ENCODE data around the gene MORF4L1. TPM values are rescaled to one million over a fixed set of nuclear protein-coding genes. Genes with fewer than 3 reads are reported as not detected.

The MORF4L1 gene
- total and polyA plus RNA-seq, 8 donors: 78.8 to 545 (median 267) TPM

DNA sequence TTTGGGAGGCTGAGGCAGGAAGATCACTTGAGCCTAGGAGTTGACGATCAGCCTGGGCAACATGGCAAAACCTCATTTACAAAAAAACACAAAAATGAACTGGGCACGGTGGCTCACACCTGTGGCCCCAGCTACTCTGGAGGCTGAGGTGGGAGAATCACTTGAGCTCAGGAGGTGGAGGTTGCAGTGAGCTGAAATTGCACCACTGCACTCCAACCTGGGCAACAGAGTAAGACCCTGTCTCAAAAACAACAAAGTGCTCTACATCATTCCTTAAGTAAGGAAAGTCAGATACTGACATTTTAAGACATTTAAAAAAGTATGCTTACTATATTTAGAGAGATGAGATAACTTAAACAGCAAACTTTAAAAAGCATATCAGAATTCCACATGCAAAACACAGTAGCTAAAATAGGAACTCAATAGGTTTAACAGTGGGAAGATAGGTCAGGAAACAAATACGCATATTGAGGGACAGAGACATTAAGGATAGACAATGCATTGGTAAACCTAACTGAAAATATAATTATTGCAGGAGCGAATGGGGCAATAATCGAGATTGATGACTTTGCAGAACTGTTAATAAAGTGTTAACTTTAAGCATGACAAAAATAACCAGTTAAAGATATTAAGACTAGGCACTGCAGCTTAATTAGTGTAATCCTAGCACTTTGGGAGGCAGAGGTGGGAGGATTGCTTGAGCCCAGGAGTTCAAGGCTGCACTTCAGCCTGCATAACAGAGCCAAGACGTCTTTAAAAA lies 32.1 kb downstream of the MORF4L1 start:
- H3K36me3 ChIP-seq: peaks cover 60 to 100% (median 98%) of the 10 kb centered on the region in 4 donors
- WGBS, 5 donors: 82 to 89% (median 84%) methylated on average over 6 of the region's 6 CpGs
- intact Hi-C loops (cut with DNase I; ENCODE audit: low total_unique reads): loop anchor here (5.0 kb wide), 1 partner anchor 278 kb away; no protein-coding TSS in a partner anchor
- no peak overlapping the region for H3K4me3 ChIP-seq
- H3K4me1 ChIP-seq: peaks cover 0 to 66% (median 25%) of the 10 kb centered on the region in 4 donors
- no peak for DNase-seq
- H3K9me3 ChIP-seq: no peaks in the 10 kb centered on the region
- peak overlapping the region in 1 of 5 donors; percentile 62 for H3K27ac ChIP-seq
- TF ChIP-seq EP300 (IDR thresholded peaks at IDR 0.05) (no peak), POLR2A (IDR thresholded peaks at IDR 0.05) (no peak), POLR2AphosphoS5 (IDR thresholded peaks at IDR 0.05) (no peak)
- TF ChIP-seq, protein P1, sequence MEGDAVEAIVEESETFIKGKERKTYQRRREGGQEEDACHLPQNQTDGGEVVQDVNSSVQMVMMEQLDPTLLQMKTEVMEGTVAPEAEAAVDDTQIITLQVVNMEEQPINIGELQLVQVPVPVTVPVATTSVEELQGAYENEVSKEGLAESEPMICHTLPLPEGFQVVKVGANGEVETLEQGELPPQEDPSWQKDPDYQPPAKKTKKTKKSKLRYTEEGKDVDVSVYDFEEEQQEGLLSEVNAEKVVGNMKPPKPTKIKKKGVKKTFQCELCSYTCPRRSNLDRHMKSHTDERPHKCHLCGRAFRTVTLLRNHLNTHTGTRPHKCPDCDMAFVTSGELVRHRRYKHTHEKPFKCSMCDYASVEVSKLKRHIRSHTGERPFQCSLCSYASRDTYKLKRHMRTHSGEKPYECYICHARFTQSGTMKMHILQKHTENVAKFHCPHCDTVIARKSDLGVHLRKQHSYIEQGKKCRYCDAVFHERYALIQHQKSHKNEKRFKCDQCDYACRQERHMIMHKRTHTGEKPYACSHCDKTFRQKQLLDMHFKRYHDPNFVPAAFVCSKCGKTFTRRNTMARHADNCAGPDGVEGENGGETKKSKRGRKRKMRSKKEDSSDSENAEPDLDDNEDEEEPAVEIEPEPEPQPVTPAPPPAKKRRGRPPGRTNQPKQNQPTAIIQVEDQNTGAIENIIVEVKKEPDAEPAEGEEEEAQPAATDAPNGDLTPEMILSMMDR (IDR thresholded peaks at IDR 0.05): no peak
- H3K27me3 ChIP-seq: no peaks in the 10 kb centered on the region

DNA sequence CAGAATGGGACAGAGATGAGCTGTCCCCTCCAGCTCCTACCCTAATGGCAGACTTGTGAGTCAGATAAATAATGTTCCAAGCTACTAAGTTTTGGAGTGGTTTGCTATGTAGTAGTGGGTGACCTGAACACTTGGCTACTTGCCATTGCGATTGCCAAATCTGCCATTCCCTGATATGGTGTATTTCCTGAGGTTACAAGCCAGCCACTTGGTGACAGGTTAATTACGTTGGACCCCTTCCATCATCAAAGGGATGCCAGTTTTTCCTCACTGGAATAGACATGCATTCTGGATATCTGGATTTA lies 33.6 kb downstream of the MORF4L1 start:
- H3K27ac ChIP-seq: peak overlapping the region in 2 of 5 donors; percentile 24 to 62
- H3K36me3 ChIP-seq: peaks cover 54 to 100% (median 97%) of the 10 kb centered on the region in 4 donors
- H3K9me3 ChIP-seq: no peaks in the 10 kb centered on the region
- intact Hi-C loops (cut with DNase I; ENCODE audit: low total_unique reads): loop anchor here (5.0 kb wide), 1 partner anchor 276 kb away; no protein-coding TSS in a partner anchor
- no peak overlapping the region for H3K4me3 ChIP-seq
- TF ChIP-seq POLR2AphosphoS5 (IDR thresholded peaks at IDR 0.05): peak in 1 of 3 donors; percentile 61
- TF ChIP-seq EP300 (IDR thresholded peaks at IDR 0.05): no peak
- 31 to 58% (median 35%) methylated on average over 2 of the region's 2 CpGs for WGBS, 5 donors
- DNase-seq: peak in 1 of 2 donors; percentile 69
- no peaks in the 10 kb centered on the region for H3K27me3 ChIP-seq
- peaks cover 0 to 81% (median 30%) of the 10 kb centered on the region in 4 donors for H3K4me1 ChIP-seq

DNA sequence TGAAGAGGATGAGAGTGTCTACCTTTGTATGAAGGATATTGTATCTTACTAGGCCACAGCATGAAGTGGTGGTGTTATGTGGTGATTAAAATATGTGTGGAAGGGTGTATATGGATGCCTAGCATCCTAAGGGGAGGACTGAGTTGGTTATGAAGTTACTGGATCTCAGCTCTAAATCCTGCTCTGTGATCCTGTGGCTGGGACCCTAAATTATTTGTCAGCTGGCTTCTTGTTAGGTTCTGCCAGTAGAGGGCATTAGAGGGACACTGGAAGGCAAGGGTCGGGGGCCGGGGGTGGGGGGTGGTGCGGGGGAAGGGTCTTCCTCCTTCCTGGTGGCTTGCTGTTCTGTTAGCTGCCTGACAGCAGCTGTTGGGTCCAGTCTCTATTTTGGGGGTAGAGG lies 34.9 kb downstream of the MORF4L1 start:
- 30 to 60% (median 37%) methylated on average over 3 of the region's 3 CpGs; no CpG with 5 or more reads in 1 of the 5 donors for WGBS, 5 donors
- DNase-seq: no peak
- Histone ChIP-seq H3K4me1 (peaks cover 0 to 84% (median 28%) of the 10 kb centered on the region in 4 donors), H3K4me3 (no peak overlapping the region), H3K9me3 (no peaks in the 10 kb centered on the region), H3K27me3 (no peaks in the 10 kb centered on the region), H3K36me3 (peaks cover 48 to 100% (median 95%) of the 10 kb centered on the region in 4 donors), H3K27ac (peak overlapping the region in 2 of 5 donors; percentile 21 to 62)
- intact Hi-C loops (cut with DNase I; ENCODE audit: low total_unique reads): loop anchor here (5.0 kb wide), 1 partner anchor 275 kb away; no protein-coding TSS in a partner anchor
- no peak for TF ChIP-seq POLR2AphosphoS5 (IDR thresholded peaks at IDR 0.05)
- TF ChIP-seq, protein P1 (IDR thresholded peaks at IDR 0.05): peak in 1 of 7 experiments; percentile 12

DNA sequence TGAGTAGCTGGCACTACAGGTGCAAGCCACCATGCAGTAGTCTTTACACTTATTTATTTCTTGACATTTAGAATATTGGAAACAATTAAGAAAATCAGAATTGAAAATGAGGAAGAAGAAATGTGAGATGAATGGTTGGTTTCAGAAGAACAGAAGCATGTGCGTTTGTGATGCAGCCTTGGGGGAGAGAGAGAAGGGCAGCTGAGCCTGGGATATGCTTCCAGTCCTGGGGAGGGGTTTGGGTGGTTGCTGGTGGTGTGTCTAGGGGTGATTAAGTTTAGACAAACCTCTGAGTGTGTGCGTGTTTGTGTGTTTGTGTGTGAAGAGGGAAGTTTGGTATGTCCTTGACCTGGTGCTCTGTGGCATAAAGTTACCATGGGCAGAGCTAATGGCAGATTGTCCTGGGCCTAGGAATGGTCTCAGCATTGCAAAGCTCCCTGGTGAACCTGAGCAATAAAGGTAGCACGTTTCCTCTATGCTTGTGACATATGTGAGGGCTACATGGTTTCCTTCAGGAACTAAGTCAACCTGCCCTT lies 36.5 kb downstream of the MORF4L1 start:
- Histone ChIP-seq H3K27me3 (no peaks in the 10 kb centered on the region), H3K4me3 (no peak overlapping the region), H3K4me1 (peaks cover 9 to 90% (median 36%) of the 10 kb centered on the region in 4 donors), H3K9me3 (no peaks in the 10 kb centered on the region), H3K27ac (peak overlapping the region in 1 of 5 donors; percentile 1), H3K36me3 (peaks cover 38 to 100% (median 95%) of the 10 kb centered on the region in 4 donors)
- TF ChIP-seq EP300 (IDR thresholded peaks at IDR 0.05) (no peak), POLR2AphosphoS5 (IDR thresholded peaks at IDR 0.05) (no peak), POLR2A (IDR thresholded peaks at IDR 0.05) (no peak)
- TF ChIP-seq, protein P1 (IDR thresholded peaks at IDR 0.05): no peak
- intact Hi-C loops (cut with DNase I; ENCODE audit: low total_unique reads): loop anchor here (5.0 kb wide), 1 partner anchor 273 kb away; no protein-coding TSS in a partner anchor
- no peak for DNase-seq
- WGBS, 5 donors: 49 to 62% (median 54%) methylated on average over 3 of the region's 3 CpGs

All from stomach (tissue), 9 donors.